Measurements from ENCODE around the gene COLQ. TPM values are rescaled to one million over a fixed set of nuclear protein-coding genes. Genes with fewer than 3 reads are reported as not detected.

Gene COLQ
- total RNA-seq, 4 donors from 2014 or later = 2.6 to 21.3 (median 4.0) TPM

DNA sequence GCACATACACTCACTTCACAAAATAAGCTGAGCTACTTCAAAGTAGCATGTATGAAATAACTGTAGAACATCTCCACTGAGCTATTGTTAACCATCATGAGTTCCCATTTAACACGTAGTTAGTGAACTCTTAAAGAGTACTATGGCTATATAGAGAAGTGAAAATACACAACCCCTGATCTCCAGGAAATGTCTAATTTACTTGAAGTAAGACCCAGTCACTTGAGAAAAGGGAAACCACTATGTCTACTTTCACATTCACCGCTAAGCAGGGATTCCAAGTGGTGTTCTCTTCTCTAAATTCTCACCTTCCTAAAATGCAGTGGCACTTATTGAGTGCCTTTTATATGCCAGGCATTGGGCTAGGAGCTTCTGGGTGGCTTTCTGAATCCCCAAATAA lies 35.0 kb upstream of the COLQ start:
- TF ChIP-seq, protein P1, sequence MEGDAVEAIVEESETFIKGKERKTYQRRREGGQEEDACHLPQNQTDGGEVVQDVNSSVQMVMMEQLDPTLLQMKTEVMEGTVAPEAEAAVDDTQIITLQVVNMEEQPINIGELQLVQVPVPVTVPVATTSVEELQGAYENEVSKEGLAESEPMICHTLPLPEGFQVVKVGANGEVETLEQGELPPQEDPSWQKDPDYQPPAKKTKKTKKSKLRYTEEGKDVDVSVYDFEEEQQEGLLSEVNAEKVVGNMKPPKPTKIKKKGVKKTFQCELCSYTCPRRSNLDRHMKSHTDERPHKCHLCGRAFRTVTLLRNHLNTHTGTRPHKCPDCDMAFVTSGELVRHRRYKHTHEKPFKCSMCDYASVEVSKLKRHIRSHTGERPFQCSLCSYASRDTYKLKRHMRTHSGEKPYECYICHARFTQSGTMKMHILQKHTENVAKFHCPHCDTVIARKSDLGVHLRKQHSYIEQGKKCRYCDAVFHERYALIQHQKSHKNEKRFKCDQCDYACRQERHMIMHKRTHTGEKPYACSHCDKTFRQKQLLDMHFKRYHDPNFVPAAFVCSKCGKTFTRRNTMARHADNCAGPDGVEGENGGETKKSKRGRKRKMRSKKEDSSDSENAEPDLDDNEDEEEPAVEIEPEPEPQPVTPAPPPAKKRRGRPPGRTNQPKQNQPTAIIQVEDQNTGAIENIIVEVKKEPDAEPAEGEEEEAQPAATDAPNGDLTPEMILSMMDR (IDR thresholded peaks at IDR 0.05) = no peak
- TF ChIP-seq POLR2A (IDR thresholded peaks at IDR 0.05) = no peak
- DNase-seq = no peak
- no peaks in the 10 kb centered on the region for H3K36me3 ChIP-seq
- H3K27ac ChIP-seq = no peak overlapping the region
- H3K4me3 ChIP-seq = no peak overlapping the region
- H3K9me3 ChIP-seq = no peaks in the 10 kb centered on the region
- no peaks in the 10 kb centered on the region for H3K4me1 ChIP-seq
- intact Hi-C loops (cut with DNase I; ENCODE audit: low total_unique reads) = no loop called here
- H3K27me3 ChIP-seq = no peaks in the 10 kb centered on the region

DNA sequence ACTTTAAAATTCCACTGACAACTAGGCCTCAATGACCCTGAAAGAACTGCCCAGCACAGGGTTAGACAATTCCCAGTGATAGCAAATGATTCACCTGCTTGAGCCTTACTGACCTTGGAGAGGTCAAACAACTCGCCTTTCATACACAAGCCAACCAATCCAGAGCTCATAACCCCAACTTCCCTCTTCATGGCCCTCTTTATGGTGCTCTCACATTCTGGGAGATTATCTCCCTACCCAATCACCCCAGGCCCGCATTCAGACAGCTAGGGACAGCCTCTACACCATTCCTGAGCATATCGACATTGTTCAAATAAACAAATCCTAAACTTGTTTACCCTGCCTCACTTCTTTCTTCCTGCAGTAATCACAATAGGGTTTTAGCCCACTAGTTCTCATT lies 32.2 kb upstream of the COLQ start:
- intact Hi-C loops (cut with DNase I; ENCODE audit: low total_unique reads) = no loop called here
- no peak for DNase-seq
- Histone ChIP-seq H3K36me3 (no peaks in the 10 kb centered on the region), H3K4me1 (no peaks in the 10 kb centered on the region), H3K9me3 (no peaks in the 10 kb centered on the region), H3K27ac (no peak overlapping the region), H3K27me3 (no peaks in the 10 kb centered on the region), H3K4me3 (no peak overlapping the region)
- TF ChIP-seq, protein P1 (IDR thresholded peaks at IDR 0.05) = no peak
- no peak for TF ChIP-seq POLR2A (IDR thresholded peaks at IDR 0.05)

DNA sequence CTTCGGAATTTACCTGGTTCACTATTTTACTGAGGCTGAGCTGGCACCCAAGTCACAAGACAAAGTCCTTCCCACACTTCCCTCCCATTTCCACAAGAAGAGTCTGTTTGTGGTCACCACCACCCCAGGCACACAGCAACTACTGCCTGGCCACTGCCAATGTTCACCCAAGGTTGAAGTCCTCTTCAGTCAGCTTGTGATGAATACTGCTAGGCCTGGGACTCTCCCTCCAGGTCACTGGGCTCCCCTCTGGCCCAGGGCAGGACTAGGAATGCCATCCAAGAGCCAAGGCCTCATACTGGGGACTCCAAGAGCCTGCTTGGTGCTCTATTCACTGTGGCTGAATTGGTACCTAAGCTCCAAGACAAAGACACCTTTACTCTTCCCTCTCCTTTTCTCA lies 30.4 kb upstream of the COLQ start:
- H3K27ac ChIP-seq = no peak overlapping the region
- no peak for TF ChIP-seq POLR2A (IDR thresholded peaks at IDR 0.05)
- TF ChIP-seq, protein P1 (IDR thresholded peaks at IDR 0.05) = no peak
- intact Hi-C loops (cut with DNase I; ENCODE audit: low total_unique reads) = no loop called here
- no peaks in the 10 kb centered on the region for H3K9me3 ChIP-seq
- no peak overlapping the region for H3K4me3 ChIP-seq
- H3K36me3 ChIP-seq = no peaks in the 10 kb centered on the region
- no peaks in the 10 kb centered on the region for H3K27me3 ChIP-seq
- no peaks in the 10 kb centered on the region for H3K4me1 ChIP-seq
- DNase-seq = no peak

DNA sequence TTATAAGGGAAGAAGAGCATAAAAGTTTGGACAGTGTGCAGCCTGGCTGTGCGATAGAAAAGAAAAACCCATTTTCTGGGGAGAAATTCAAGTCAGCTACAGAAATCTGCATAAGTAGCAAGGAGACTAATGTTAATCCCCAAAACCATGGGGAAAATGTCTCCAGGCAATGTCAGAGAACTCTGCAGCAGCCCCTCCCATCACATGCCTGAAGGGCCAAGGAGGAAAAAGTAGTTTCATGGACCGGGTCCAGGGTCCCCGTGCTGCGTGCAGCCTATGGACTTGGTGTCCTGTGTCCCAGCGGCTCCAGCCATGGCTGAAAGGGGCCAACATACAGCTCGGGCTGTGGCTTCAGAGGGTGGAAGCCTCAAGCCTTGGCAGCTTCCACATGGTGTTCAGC lies 28.3 kb upstream of the COLQ start:
- H3K27me3 ChIP-seq = no peaks in the 10 kb centered on the region
- TF ChIP-seq, protein P1 (IDR thresholded peaks at IDR 0.05) = no peak
- H3K4me1 ChIP-seq = no peaks in the 10 kb centered on the region
- H3K9me3 ChIP-seq = no peaks in the 10 kb centered on the region
- no peak overlapping the region for H3K27ac ChIP-seq
- no peaks in the 10 kb centered on the region for H3K36me3 ChIP-seq
- no peak overlapping the region for H3K4me3 ChIP-seq
- DNase-seq = no peak
- intact Hi-C loops (cut with DNase I; ENCODE audit: low total_unique reads) = no loop called here

DNA sequence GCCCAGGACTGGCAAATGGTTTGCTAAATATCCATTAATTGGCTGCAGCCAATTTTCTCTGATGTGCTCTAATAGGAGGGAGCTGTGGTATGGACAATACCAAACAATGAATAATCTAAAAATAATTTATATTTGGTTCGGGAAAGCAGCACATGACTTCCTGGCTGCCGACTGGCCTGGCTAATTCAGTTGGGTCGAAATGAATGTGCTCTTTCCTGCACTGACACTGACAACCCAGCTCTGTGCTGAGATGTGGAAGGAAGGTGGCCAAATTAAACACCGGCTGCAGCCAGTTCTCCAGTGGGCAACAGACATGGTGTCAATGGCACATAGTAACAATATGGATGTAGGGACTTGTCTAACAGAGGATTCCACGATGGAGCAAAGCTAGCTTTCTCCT lies 21.1 kb upstream of the COLQ start:
- no peak for TF ChIP-seq POLR2A (IDR thresholded peaks at IDR 0.05)
- TF ChIP-seq, protein P1 (IDR thresholded peaks at IDR 0.05) = no peak
- no peaks in the 10 kb centered on the region for H3K4me1 ChIP-seq

More for the DNA sequence above, 21.1 kb upstream of the COLQ start:
- Histone ChIP-seq H3K9me3 (no peaks in the 10 kb centered on the region), H3K4me3 (no peak overlapping the region), H3K27me3 (no peaks in the 10 kb centered on the region), H3K36me3 (no peaks in the 10 kb centered on the region), H3K27ac (no peak overlapping the region)
- intact Hi-C loops (cut with DNase I; ENCODE audit: low total_unique reads) = no loop called here
- no peak for DNase-seq
